Kidney glomerular epithelial cell (primary cell): ENCODE results near the gene NUPR1.
A peak's percentile ranks its signal among the peaks of the same experiment; 100 is the strongest.
"Not testable (repeated sequence)": the region's sequence is repeated elsewhere in the genome, so short reads cannot be mapped to it uniquely, and the experiment has no call there.

Experiments used
- DNase-seq: peaks from one replicate; lab custom pipeline; 2025; lab: John Stamatoyannopoulos, UW

NUPR1 gene, protein sequence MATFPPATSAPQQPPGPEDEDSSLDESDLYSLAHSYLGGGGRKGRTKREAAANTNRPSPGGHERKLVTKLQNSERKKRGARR

DNA sequence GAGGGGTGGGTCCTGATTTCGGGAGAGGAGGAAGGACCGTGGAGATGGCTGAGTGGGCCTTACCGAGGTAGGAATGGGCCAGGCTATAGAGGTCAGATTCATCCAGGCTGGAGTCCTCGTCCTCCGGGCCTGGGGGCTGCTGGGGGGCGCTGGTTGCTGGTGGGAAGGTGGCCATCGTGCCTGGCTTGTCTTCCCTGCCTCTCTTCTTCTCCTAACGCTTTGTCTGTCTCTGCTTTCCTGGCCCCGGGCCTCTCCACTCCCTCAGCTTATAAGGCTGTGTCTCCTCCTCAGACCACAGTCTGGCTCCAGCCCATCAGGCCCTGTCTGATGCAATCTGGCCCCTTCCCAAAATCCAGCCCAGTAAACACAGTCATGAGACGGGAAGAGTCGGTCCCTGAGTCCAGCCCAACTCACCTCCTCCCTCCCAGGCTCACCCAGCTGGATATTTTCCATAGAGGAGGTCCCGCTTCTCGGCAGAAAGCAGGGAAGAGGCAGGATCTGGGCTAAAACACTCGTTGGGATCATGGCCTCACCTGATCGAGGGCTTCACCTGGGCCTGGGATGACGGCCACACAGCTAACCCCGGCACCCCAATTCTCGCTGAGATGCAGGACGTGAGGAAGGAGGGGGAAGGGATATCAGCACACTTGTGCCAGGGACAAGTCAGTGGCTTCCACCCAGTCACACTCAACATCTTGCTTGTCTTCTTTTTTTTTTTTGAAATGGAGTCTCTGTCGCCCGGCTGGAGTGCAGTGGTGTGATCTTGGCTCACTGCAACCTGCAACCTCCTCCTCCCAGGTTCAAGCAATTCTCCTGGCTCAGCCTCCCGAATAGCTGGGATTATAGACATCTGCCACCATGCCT, at the start of gene NUPR1:
Gene NUPR1, minus strand, starts transcription at position 242 of the 864 bp plus-strand sequence. Its CDS starts 67 bp downstream, at position 175.
- DNase-seq = peak; percentile 63

- DNase-seq = no peak
Measured at GRCh38 chr16:28587386-28587785, 48.6 kb upstream of the NUPR1 start.

DNA sequence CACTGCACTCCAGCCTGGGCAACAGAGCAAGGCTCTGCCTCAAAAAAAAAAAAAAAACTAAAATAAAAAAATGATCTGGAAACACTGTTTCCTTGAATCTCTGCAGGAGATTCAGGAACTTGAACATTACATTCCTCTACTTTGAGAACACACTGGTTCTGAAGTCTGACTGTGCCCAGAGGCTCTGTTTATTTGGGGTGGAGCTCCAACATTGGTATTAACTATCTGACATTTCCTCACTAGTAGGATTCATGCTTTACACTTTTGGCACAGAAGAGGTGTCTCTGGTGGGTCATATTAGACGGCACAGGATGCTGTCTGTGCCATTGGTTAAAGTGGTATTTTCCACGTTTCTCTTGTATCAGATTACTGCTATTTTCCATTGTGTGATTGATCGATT, 47.7 kb upstream of the NUPR1 start:
- no peak for DNase-seq

DNA sequence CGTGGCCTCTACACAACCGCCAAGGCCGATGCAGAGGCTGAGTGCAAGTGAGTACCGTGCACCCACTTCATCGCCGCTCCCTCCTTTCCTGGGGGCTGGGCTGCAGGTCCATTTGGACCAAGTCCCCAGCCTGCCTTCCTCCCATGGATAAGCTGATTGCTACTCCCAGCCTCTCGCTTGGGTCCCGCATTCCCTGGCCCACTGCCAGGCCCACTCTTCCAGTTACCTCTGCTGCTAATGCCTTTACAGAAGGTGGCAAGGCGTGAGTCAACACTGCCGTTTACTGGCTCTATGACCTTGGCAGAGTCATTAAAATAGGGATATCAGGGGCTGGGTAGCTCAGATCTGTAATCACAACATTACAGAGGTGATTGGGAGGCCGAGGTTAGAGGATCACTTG, 46.9 kb upstream of the NUPR1 start:
- no peak for DNase-seq

DNA sequence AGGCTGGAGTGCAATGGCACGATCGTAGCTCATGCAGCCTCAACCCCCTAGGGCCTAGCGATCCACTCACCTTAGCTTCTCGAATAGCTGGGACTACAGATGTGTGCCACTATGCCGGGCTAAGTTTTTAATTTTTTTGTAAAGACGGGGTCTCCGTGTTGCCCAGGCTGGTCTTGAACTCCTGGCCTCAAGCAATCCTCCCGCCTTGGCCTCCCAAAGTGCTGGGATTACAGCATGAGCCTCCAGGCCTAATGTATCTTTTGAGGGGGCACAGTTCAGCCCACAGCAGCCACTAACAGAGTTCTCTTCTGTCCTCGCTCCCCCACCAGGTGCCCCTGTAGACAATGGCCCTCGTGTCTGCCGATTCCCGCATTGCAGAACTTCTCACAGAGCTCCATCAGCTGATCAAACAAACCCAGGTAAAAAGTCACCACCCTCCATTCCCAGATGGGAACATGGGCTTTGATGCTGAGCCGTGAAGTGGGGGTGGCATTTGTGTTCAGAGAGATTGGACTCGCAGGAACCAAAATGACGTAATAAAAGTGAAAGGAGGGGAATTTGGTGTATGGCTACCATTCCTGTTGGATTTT, 42.0 kb upstream of the NUPR1 start:
- DNase-seq = no peak

DNA sequence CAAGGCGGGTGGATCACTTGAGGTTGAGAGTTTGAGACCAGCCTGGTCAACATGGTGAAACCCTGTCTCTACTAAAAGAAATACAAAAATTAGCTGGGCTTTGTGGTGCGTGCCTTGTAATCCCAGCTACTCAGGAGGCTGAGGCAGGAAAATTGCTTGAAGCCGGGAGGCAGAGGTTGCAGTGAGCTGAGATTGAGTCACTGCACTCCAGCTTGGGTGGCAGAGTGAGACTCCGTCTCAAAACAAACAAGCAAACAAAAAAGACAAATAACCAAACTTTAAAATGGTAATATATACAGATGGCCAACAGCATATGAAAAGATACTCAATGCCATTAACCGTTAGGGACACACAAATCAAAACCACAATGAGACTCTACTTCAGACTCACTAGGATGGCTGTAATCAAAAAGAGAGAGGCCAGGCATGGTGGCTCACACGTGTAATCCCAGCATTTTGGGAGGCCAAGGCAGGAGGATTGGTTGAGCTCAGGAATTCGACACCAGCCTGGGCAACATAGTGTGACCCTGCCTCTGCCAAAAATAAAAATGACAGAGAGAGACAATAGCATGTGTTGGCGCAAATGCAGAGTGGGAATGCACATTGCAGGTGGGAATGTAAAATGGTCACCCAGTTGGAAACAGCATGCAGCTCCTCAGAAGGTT, 36.8 kb upstream of the NUPR1 start:
- DNase-seq = no peak

DNA sequence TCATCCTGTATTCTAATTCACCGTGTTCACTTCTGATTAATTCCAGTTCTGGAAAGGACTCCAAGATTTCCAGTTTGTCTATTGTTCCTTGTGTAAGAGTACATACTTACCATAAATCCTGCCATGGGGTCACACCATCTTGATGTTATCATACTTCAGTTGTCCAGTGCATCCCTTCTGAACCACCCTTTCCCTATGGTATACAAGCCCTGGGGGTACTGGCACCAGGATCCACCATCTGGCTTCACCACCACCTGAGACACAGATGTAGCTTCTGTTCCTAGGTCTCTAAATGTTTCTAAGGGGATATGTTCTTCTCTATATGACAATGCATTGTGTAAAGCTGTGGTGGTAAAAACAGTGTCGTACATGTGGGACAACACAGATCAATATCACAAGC, 36.2 kb upstream of the NUPR1 start:
- DNase-seq = no peak

GRCh38 chr16:28573738-28574718, 35.3 kb upstream of the NUPR1 start:
- DNase-seq = no peak

DNA sequence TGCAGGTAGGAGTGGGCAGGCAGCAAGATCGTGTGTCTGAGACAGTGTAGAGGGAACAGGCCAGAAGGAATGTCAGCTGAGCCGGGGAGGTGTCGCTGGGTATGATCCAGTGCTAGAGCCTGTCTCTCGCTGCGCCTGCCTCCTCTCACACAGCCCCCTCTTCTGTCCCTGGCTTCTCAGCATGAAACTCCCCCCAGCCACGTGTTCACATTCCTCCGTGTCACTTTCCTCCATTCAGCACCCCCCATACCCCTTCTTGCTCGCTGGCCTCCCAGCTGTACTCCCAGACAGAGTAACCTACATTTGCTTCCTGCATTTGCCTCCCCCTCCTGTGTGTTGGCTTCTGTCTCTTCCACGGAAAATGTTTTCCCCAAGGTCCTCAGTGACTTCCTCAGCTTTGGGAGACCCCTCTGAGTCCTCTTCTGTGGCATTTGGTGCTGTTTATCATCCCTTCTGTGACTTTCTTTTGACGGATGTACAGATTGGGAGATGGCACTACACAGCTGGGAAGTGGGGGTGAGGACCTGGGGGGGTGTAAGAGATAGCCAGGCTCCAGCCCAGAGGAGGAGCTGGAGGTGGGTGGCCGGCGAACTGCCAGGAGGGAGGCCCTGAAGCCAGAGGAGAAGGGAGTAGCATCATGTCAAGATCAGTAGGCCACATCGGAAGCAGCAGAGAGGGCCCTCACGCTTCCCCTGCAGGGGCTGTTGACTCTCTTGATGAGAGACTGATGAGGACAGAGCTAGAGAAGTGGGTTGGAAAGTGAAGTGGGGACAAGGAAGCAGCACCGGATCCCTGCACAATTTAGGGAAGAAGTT, 34.1 kb upstream of the NUPR1 start:
- no peak for DNase-seq

DNA sequence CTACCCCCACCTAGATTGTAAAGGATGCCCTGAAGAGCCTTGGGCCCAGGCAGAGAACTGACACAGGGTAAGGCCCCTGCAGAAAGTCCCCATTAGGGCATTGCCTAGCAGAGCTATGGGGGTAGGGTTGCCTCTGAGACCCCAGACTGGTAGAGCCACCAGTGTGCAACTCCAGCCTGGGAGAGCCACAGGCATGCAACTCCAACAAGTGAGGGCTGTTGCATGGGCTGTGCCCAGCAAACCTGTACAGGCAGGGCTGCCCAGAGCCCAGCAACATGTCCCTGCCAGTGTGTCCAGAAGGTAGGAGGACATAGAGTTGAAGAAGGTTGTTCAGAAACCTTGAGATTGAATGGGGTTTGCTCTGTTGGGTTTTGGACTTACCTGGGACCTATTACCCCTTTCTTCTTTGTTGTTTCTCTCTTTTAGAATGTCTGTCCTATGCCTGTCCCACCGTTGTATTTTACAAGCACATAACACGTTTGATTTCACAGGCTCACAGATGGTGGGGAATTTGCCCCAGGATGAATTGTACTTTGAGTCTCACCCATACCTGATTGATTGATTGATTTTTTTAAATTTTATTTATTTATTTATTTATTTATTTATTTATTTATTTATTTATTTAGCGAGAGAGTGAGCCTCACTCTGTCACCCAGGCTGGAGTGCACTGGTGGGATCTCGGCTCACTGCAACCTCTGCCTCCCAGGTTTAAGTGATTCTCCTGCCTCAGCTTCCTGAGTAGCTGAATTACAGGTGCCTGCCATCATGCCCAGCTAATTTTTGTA, 31.4 kb upstream of the NUPR1 start:
- no peak for DNase-seq

DNA sequence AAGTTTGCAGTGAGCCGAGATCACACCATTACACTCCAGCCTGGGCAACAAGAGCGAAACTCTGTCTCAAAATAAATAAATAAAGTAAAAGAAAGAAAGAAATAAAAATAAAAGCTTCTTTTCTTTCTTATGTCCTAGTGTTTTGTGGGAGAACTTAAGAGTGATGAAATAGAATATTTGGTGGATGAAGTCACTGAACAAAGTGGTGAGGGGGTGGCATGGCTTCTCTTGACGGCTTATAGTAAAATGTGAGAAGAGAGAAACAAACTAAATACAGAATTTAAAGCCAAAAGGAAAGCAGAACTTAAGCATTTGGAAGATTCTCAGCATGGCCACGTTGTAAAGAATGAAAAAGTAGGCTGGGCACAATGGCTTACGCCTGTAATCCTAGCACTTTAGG, 30.2 kb upstream of the NUPR1 start:
- DNase-seq = no peak

- DNase-seq = no peak
Measured at GRCh38 chr16:28567292-28567691, 28.5 kb upstream of the NUPR1 start.

DNA sequence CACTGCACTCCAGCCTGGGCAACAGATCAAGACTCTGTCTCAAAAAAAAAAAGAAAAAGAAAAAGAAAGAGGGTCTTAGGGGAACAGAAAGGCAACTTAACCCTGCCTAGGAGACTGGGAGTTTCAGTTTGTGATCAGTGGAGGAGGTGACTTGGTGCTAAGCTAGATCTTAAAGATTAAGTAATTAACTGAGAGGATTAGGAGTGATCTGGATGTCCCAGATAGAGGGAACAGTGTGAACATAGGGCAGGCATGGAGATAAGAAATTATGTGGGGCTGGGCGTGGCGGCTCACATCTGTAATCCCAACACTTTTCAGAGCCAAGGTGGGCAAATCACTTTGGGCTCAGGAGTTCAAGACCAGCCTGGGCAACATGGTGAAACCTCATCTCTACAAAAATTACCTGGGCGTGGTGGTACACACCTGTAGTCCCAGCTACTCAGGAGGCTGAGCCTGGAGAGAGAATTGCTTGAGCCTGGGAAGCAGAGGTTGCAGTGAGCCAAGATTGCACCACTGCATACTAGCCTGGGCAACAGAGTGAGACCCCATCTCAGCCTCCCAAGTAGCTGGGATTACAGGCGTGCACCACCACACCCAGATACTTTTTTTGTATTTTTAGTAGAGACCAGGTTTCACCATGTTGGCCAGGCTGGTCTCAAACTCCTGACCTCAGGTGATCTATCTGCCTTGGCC, 27.6 kb upstream of the NUPR1 start:
- not testable (repeated sequence) for DNase-seq

GRCh38 chr16:28563218-28563617, 24.4 kb upstream of the NUPR1 start:
- no peak for DNase-seq

- DNase-seq = no peak
Measured at GRCh38 chr16:28562199-28562598, 23.4 kb upstream of the NUPR1 start.

GRCh38 chr16:28561557-28562187, 22.9 kb upstream of the NUPR1 start:
- DNase-seq = no peak

GRCh38 chr16:28558456-28558855, 19.7 kb upstream of the NUPR1 start:
- DNase-seq = no peak

DNA sequence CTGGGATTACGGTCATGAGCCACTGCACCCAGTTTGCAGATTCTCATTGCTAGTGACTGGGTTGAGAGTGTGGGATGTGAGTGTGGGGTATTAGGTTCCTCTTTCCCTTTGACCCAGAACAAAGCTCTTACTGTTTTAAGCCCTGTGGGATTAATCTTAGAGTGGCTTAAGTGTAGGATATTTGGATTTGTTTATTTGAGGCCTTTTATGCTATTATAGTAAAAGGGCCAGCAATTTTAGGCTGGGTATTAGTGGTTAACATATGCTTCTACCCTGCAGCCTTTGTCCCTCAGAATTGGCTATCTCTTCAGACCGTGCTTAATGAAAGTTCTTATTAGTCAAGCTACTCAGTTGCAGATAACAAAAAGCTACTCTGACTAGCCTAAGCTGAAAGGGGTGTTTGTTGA, 18.1 kb upstream of the NUPR1 start:
- DNase-seq = no peak

- no peak for DNase-seq
Measured at GRCh38 chr16:28555561-28555960, 16.8 kb upstream of the NUPR1 start.
